ENCODE results near the gene CNR2. TPM values are rescaled to one million over a fixed set of nuclear protein-coding genes. Genes with fewer than 3 reads are reported as not detected.

Gene CNR2
- total RNA-seq, 4 donors from 2014 or later: not detected

- intact Hi-C loops (cut with DNase I; ENCODE audit: low total_unique reads): no loop called here
- WGBS, 2 donors: 44 to 46% methylated on average over 6 of the region's 6 CpGs
- no peak overlapping the region for H3K4me3 ChIP-seq (ENCODE audit: low read depth, poor library complexity, severe bottlenecking)
- DNase-seq (ENCODE audit: low spot score in 2 of 2): no peak
- TF ChIP-seq, protein P1, sequence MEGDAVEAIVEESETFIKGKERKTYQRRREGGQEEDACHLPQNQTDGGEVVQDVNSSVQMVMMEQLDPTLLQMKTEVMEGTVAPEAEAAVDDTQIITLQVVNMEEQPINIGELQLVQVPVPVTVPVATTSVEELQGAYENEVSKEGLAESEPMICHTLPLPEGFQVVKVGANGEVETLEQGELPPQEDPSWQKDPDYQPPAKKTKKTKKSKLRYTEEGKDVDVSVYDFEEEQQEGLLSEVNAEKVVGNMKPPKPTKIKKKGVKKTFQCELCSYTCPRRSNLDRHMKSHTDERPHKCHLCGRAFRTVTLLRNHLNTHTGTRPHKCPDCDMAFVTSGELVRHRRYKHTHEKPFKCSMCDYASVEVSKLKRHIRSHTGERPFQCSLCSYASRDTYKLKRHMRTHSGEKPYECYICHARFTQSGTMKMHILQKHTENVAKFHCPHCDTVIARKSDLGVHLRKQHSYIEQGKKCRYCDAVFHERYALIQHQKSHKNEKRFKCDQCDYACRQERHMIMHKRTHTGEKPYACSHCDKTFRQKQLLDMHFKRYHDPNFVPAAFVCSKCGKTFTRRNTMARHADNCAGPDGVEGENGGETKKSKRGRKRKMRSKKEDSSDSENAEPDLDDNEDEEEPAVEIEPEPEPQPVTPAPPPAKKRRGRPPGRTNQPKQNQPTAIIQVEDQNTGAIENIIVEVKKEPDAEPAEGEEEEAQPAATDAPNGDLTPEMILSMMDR (IDR thresholded peaks at IDR 0.05): no peak
- no peak for TF ChIP-seq POLR2A (IDR thresholded peaks at IDR 0.05)
These were observed 16.1 kb downstream of the CNR2 start for GRCh38 chr1:23897083-23897482.

GRCh38 chr1:23896491-23896890 lies 16.7 kb downstream of the CNR2 start:
- TF ChIP-seq, protein P1 (IDR thresholded peaks at IDR 0.05): no peak
- no peak for TF ChIP-seq POLR2A (IDR thresholded peaks at IDR 0.05)
- no peak for DNase-seq (ENCODE audit: low spot score in 2 of 2)
- no peak overlapping the region for H3K4me3 ChIP-seq (ENCODE audit: low read depth, poor library complexity, severe bottlenecking)
- intact Hi-C loops (cut with DNase I; ENCODE audit: low total_unique reads): no loop called here
- WGBS, 2 donors: 17 to 48% methylated on average over 3 of the region's 3 CpGs

GRCh38 chr1:23895993-23896392 lies 17.2 kb downstream of the CNR2 start:
- WGBS, 2 donors: 68 to 76% methylated on average over 4 of the region's 4 CpGs
- TF ChIP-seq POLR2A (IDR thresholded peaks at IDR 0.05): no peak
- TF ChIP-seq, protein P1 (IDR thresholded peaks at IDR 0.05): no peak
- intact Hi-C loops (cut with DNase I; ENCODE audit: low total_unique reads): no loop called here

DNA sequence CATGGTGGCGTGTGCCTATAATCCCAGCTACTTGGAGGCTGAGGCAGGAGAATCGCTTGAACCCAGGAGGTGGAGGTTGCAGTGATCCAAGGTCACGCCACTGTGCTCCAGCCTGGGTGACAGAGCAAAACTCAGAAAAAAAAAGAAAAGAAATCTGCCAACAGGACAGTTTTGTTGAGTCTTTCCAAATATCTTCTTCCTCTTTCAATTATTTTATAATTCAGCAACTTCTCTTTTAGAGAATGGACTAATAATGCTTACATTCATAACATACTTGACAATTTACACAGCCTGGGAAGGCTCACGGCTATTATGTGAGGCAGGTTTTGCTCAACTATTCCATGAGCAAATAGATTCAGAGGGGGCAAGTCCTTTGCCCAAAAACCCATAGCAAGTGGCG lies 18.1 kb downstream of the CNR2 start:
- WGBS, 2 donors: 82 to 86% methylated on average over 5 of the region's 5 CpGs
- intact Hi-C loops (cut with DNase I; ENCODE audit: low total_unique reads): no loop called here
- DNase-seq (ENCODE audit: low spot score in 2 of 2): no peak
- H3K4me3 ChIP-seq (ENCODE audit: low read depth, poor library complexity, severe bottlenecking): no peak overlapping the region
- TF ChIP-seq, protein P1 (IDR thresholded peaks at IDR 0.05): no peak
- TF ChIP-seq POLR2A (IDR thresholded peaks at IDR 0.05): no peak

More at GRCh38 chr1:23895993-23896392, 17.2 kb downstream of the CNR2 start:
- no peak overlapping the region for H3K4me3 ChIP-seq (ENCODE audit: low read depth, poor library complexity, severe bottlenecking)
- no peak for DNase-seq (ENCODE audit: low spot score in 2 of 2)

DNA sequence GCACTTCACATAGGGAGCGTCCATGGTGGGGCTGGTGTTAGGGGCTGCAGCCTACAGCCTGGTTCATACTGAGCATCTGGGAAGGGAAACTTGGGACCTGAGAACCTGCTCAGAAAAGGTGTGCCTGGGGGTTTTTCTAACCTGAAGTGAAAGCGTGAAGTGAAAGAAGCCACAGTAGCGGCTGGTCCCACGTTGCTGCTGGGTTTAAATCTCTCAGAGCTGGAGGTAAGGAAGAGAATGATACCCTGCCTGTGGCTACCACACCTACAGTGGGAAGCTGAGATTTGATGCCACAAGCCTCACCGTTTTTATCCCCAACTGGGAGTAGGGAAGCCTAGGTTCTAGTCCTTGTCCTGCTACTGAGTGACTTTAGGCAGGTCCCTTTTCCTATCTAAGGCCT lies 24.1 kb downstream of the CNR2 start:
- 84 to 85% methylated on average over 5 of the region's 5 CpGs for WGBS, 2 donors
- intact Hi-C loops (cut with DNase I; ENCODE audit: low total_unique reads): no loop called here
- no peak overlapping the region for H3K4me3 ChIP-seq (ENCODE audit: low read depth, poor library complexity, severe bottlenecking)
- no peak for TF ChIP-seq POLR2A (IDR thresholded peaks at IDR 0.05)
- TF ChIP-seq, protein P1 (IDR thresholded peaks at IDR 0.05): no peak
- DNase-seq (ENCODE audit: low spot score in 2 of 2): no peak

- intact Hi-C loops (cut with DNase I; ENCODE audit: low total_unique reads): no loop called here
- H3K4me3 ChIP-seq (ENCODE audit: low read depth, poor library complexity, severe bottlenecking): no peak overlapping the region
- TF ChIP-seq POLR2A (IDR thresholded peaks at IDR 0.05): no peak
- TF ChIP-seq, protein P1 (IDR thresholded peaks at IDR 0.05): no peak
- DNase-seq (ENCODE audit: low spot score in 2 of 2): no peak
- 69 to 96% methylated on average over 4 of the region's 4 CpGs for WGBS, 2 donors
These were observed 27.9 kb downstream of the CNR2 start for GRCh38 chr1:23885222-23885621.

Data from lower leg skin (tissue), 4 donors.